PC-9 (cell line): ENCODE data around the gene TCF12. TPM values are rescaled to one million over a fixed set of nuclear protein-coding genes. Genes with fewer than 3 reads are reported as not detected.

Experiments used
- BruUV-seq: library from RNA; stranded (reverse); fragments of 400-500 nt; replicated peaks from 2 replicates; lab custom pipeline; 2021; lab: Mats Ljungman, UMichigan
- CTCF ChIA-PET: fragments of 300-600 bp; sonication (Branson Sonifier 250); formaldehyde crosslinking; loops from one replicate; lab custom pipeline; 2022; ENCODE audit warnings: antibody characterized with exemption; lab: Charles Lee
- POLR2A ChIA-PET: fragments of 300-600 bp; sonication (Branson Sonifier 250); formaldehyde crosslinking; loops from one replicate; lab custom pipeline; 2022; ENCODE audit warnings: antibody characterized with exemption; ENCODE audit not compliant: unreplicated experiment; lab: Charles Lee
- DNase-seq, 2 experiments: peaks; one replicate each; pipeline versions ENCODE4 v3.0.0 to v3.0.0-alpha.2; 2015 to 2022; ENCODE audit warnings: mixed read lengths in 1 of 2
- H2AFZ ChIP-seq: fragments of 200-600 bp; sonication (generic); 2 replicates; pipeline ENCODE4 v1.8.1; 2017; ENCODE audit warnings: antibody characterized with exemption
- H3F3A ChIP-seq: fragments of 200-600 bp; sonication (generic); 2 replicates; pipeline ENCODE4 v1.8.1; 2017; ENCODE audit warnings: antibody characterized with exemption, mild to moderate bottlenecking, low read depth; ENCODE audit not compliant: insufficient read depth
- H3K27ac ChIP-seq: fragments of 200-600 bp; sonication (generic); 2 replicates; pipeline ENCODE4 v1.6.1; 2016; ENCODE audit warnings: mixed run types
- H3K27me3 ChIP-seq: fragments of 200-600 bp; sonication (generic); 2 replicates; pipeline ENCODE4 v1.6.1; 2016; ENCODE audit warnings: low read depth, mixed run types; ENCODE audit not compliant: insufficient read depth
- H3K36me3 ChIP-seq: fragments of 200-600 bp; sonication (generic); 2 replicates; pipeline ENCODE4 v1.6.1; 2016; ENCODE audit warnings: low read depth, mixed run types
- H3K4me1 ChIP-seq: fragments of 200-600 bp; sonication (generic); replicated peaks from 2 replicates; pipeline ENCODE4 v1.6.1; 2016; ENCODE audit warnings: mixed run types; ENCODE audit not compliant: insufficient read depth
- H3K4me2 ChIP-seq: fragments of 200-600 bp; sonication (generic); 2 replicates; pipeline ENCODE4 v1.6.1; 2017; ENCODE audit warnings: mixed run types
- H3K4me3 ChIP-seq: fragments of 200-600 bp; sonication (generic); 2 replicates; pipeline ENCODE4 v1.6.1; 2016; ENCODE audit warnings: mixed run types
- H3K79me2 ChIP-seq: fragments of 200-600 bp; sonication (generic); 2 replicates; pipeline ENCODE4 v1.6.1; 2017; ENCODE audit warnings: low read depth, mixed run types
- H3K9me2 ChIP-seq: fragments of 200-600 bp; sonication (generic); 2 replicates; pipeline ENCODE4 v1.8.1; 2017; ENCODE audit warnings: mild to moderate bottlenecking; ENCODE audit not compliant: insufficient read depth
- H3K9me3 ChIP-seq: fragments of 200-600 bp; sonication (generic); 2 replicates; pipeline ENCODE4 v1.8.1; 2016; ENCODE audit warnings: low read depth; ENCODE audit not compliant: insufficient read depth
- H4K20me1 ChIP-seq: fragments of 200-600 bp; sonication (generic); 2 replicates; pipeline ENCODE4 v1.8.1; 2017; ENCODE audit not compliant: insufficient read depth
- EZH2 ChIP-seq: fragments of 200-600 bp; sonication (generic); IDR thresholded peaks from 2 replicates; pipeline ENCODE4 v1.8.0; 2017; ENCODE audit warnings: antibody characterized with exemption, low read depth
- intact Hi-C: fragments of 100-400 bp; cut with micrococcal nuclease; formaldehyde crosslinking; loops from one replicate; pipeline ENCODE4 v1.10.0; 2022; ENCODE audit not compliant: unreplicated experiment
- total RNA-seq: library from RNA; stranded (reverse); gene quantifications from 2 replicates; pipeline ENCODE4 v1.2.3, GENCODE V29; 2021
- TF ChIP-seq, protein P1 (sequence below): fragments of 200-600 bp; sonication (generic); conservative IDR thresholded peaks from 2 replicates; pipeline ENCODE4 v1.6.1; 2017; ENCODE audit warnings: mixed run types, antibody characterized with exemption, mild to moderate bottlenecking, moderate library complexity

Gene TCF12
- total RNA-seq, 1 experiment from 2014 or later: 60.1 TPM

DNA sequence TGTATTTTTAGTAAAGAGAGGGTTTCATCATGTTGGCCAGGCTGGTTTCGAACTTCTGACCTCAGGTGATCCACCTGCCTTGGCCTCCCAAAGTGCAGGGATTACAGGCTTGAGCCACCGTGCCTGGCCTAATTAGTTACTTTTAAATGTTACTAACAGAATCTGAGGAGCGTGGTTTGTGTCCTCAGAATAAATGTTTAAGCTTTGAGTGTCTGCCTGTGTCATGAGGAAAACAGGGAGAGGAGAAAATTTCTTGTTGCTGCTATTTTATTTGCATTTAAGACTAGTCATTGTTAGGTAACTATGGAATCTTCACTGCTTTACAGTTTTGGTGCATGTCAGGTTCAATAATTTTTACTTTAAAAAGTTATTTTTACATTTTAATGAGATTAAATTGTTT is 68.8 kb downstream of the TCF12 start:
- BruUV-seq: no TSS peak
- no peaks in the 10 kb centered on the region for H3K27me3 ChIP-seq
- H4K20me1 ChIP-seq: no peaks in the 10 kb centered on the region
- H3K79me2 ChIP-seq: peaks cover 16% of the 10 kb centered on the region
- H3F3A ChIP-seq: no peaks in the 10 kb centered on the region; the same call in 1 of the 2 replicates
- H3K27ac ChIP-seq: no peak overlapping the region
- CTCF ChIA-PET: no interaction called here
- no peak overlapping the region for H2AFZ ChIP-seq
- no peak overlapping the region for H3K4me3 ChIP-seq
- DNase-seq: no peak
- intact Hi-C loops: no loop called here
- H3K9me3 ChIP-seq: no peaks in the 10 kb centered on the region
- H3K4me1 ChIP-seq: no peaks in the 10 kb centered on the region; the same call in 1 of the 2 replicates
- no peak for TF ChIP-seq EZH2
- TF ChIP-seq, protein P1, sequence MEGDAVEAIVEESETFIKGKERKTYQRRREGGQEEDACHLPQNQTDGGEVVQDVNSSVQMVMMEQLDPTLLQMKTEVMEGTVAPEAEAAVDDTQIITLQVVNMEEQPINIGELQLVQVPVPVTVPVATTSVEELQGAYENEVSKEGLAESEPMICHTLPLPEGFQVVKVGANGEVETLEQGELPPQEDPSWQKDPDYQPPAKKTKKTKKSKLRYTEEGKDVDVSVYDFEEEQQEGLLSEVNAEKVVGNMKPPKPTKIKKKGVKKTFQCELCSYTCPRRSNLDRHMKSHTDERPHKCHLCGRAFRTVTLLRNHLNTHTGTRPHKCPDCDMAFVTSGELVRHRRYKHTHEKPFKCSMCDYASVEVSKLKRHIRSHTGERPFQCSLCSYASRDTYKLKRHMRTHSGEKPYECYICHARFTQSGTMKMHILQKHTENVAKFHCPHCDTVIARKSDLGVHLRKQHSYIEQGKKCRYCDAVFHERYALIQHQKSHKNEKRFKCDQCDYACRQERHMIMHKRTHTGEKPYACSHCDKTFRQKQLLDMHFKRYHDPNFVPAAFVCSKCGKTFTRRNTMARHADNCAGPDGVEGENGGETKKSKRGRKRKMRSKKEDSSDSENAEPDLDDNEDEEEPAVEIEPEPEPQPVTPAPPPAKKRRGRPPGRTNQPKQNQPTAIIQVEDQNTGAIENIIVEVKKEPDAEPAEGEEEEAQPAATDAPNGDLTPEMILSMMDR: no peak
- H3K9me2 ChIP-seq: no peaks in the 10 kb centered on the region
- H3K36me3 ChIP-seq: no peaks in the 10 kb centered on the region
- POLR2A ChIA-PET: no interaction called here
- H3K4me2 ChIP-seq: no peak overlapping the region

- no TSS peak for BruUV-seq
- ChIA-PET CTCF (no interaction called here), POLR2A (no interaction called here)
- H3K9me3 ChIP-seq: no peaks in the 10 kb centered on the region
- intact Hi-C loops: no loop called here
- H3F3A ChIP-seq: no peaks in the 10 kb centered on the region; the same call in 1 of the 2 replicates
- H4K20me1 ChIP-seq: no peaks in the 10 kb centered on the region
- no peaks in the 10 kb centered on the region for H3K36me3 ChIP-seq
- H3K4me3 ChIP-seq: no peak overlapping the region
- no peak overlapping the region for H2AFZ ChIP-seq
- H3K4me2 ChIP-seq: no peak overlapping the region
- no peaks in the 10 kb centered on the region for H3K9me2 ChIP-seq
- no peak for DNase-seq
- H3K27ac ChIP-seq: no peak overlapping the region
- H3K27me3 ChIP-seq: no peaks in the 10 kb centered on the region
- TF ChIP-seq, protein P1: no peak
- no peak for TF ChIP-seq EZH2
- no peaks in the 10 kb centered on the region; the same call in 1 of the 2 replicates for H3K4me1 ChIP-seq
- H3K79me2 ChIP-seq: peaks cover 8% of the 10 kb centered on the region
These were observed 69.8 kb downstream of the TCF12 start for GRCh38 chr15:56988219-56988618.

GRCh38 chr15:56989411-56989924 is 71.0 kb downstream of the TCF12 start:
- ChIA-PET CTCF (no interaction called here), POLR2A (no interaction called here)
- Histone ChIP-seq H2AFZ (no peak overlapping the region), H3K79me2 (peaks cover 8% of the 10 kb centered on the region), H4K20me1 (no peaks in the 10 kb centered on the region), H3K36me3 (no peaks in the 10 kb centered on the region), H3K27ac (no peak overlapping the region), H3K9me3 (no peaks in the 10 kb centered on the region), H3K4me2 (no peak overlapping the region), H3K4me3 (no peak overlapping the region), H3K9me2 (no peaks in the 10 kb centered on the region), H3K27me3 (no peaks in the 10 kb centered on the region), H3K4me1 (no peaks in the 10 kb centered on the region; the same call in 1 of the 2 replicates), H3F3A (no peaks in the 10 kb centered on the region; the same call in 1 of the 2 replicates)
- intact Hi-C loops: no loop called here
- BruUV-seq: no TSS peak
- no peak for DNase-seq
- TF ChIP-seq EZH2: no peak
- TF ChIP-seq, protein P1: no peak
